Measurements from ENCODE around the gene AHDC1.

AHDC1 gene

DNA sequence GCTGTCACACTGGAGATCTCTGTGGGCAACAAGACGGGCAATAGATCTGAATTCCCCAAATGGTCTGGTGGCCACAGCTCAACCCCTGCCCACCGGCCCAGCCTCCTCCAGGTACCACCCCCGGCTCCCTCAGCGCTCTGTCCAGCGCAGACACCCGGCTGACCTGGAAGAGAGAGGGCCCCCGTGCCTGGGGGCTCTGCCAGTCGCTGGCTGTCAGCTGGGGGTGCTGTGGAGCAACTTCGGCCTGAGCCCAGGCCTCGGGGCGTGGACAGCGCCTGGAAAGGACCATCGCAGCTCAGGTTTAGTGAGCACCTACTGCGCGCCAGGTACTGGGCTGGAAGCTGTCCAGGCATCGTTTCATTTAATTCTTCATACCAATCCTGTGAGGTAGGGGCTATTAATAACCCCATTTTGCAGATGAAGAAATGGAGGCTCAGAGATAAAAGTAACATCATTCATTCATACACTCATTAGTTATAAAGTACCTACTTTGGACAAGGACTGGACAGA is 51.0 kb downstream of the AHDC1 start:
- Histone ChIP-seq H3K27me3 (no peaks in the 10 kb centered on the region), H3K9me3 (no peaks in the 10 kb centered on the region), H3K4me3 (ENCODE audit: low read depth, low read length) (no peak overlapping the region), H3K4me1 (peaks cover 4% of the 10 kb centered on the region; the same call in 1 of the 2 replicates), H3K36me3 (peaks cover 11% of the 10 kb centered on the region)
- TF ChIP-seq, protein P1, sequence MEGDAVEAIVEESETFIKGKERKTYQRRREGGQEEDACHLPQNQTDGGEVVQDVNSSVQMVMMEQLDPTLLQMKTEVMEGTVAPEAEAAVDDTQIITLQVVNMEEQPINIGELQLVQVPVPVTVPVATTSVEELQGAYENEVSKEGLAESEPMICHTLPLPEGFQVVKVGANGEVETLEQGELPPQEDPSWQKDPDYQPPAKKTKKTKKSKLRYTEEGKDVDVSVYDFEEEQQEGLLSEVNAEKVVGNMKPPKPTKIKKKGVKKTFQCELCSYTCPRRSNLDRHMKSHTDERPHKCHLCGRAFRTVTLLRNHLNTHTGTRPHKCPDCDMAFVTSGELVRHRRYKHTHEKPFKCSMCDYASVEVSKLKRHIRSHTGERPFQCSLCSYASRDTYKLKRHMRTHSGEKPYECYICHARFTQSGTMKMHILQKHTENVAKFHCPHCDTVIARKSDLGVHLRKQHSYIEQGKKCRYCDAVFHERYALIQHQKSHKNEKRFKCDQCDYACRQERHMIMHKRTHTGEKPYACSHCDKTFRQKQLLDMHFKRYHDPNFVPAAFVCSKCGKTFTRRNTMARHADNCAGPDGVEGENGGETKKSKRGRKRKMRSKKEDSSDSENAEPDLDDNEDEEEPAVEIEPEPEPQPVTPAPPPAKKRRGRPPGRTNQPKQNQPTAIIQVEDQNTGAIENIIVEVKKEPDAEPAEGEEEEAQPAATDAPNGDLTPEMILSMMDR (IDR thresholded peaks at IDR 0.05; ENCODE audit: low read depth, low read length) = no peak
- no peak for DNase-seq

DNA sequence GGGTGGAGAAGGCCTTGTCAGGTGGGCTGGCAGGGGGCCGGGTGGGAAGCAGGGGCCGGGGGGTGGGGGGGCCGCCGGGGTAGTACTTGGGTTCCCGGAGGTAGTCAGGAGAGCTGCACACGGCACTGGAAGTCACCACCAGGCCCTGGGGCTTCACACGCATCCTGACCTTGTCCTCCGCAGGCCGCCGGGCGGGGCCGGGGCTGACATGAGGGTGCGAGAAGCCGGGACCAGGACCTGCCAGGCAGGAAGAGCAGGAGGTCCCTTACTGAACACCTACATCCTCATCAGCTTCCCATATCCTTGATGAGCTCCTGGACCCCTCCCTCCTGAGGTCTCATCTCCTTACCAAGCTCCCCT is 52.0 kb downstream of the AHDC1 start:
- H3K4me3 ChIP-seq (ENCODE audit: low read depth, low read length) = no peak overlapping the region
- DNase-seq = no peak
- H3K4me1 ChIP-seq = peaks cover 4% of the 10 kb centered on the region; the same call in 1 of the 2 replicates
- H3K27me3 ChIP-seq = no peaks in the 10 kb centered on the region
- TF ChIP-seq, protein P1 (IDR thresholded peaks at IDR 0.05; ENCODE audit: low read depth, low read length) = no peak
- peaks cover 11% of the 10 kb centered on the region for H3K36me3 ChIP-seq
- no peaks in the 10 kb centered on the region for H3K9me3 ChIP-seq

DNA sequence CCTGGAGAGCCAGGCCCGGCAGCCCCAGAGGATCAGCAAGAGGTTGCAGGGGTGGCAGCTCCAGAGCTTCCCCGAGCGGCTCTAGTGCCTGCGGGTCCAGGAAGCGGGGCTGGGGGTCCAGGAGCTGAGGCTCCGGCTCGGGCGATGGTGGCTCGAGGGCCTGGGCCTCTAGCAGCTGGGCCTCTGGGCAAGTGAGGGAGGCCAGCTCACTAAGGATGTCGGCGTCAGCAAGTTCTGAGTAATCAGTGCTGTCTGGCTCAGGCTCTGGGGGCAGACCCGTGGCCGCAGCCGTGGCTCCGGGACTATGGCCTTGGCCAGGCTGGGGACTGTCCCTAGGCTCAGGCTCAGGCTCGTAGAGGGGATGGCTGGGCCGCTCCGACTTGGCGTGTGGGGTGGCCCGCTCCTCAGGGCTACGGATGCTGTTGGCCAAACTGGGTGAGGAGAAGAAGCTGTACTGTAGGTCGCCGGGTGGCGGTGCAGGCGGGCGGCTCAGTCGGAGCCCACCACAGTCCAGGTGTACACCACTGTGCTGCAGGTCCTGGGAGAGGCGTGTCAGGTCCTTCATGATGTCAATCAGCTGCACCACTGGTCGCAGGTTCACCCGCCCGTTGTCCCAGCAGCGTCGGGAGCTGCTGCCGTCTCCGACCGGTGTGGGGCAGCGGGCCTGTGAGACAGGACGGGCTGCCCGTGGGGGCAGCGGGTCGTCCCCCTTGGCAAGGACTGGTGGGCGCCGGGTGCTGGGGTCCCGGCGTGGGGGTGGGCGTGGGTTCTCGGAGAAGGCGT is 52.6 kb downstream of the AHDC1 start:
- no peaks in the 10 kb centered on the region for H3K27me3 ChIP-seq
- H3K36me3 ChIP-seq = peaks cover 11% of the 10 kb centered on the region
- peaks cover 2% of the 10 kb centered on the region; the same call in 1 of the 2 replicates for H3K4me1 ChIP-seq
- H3K4me3 ChIP-seq (ENCODE audit: low read depth, low read length) = no peak overlapping the region
- TF ChIP-seq, protein P1 (IDR thresholded peaks at IDR 0.05; ENCODE audit: low read depth, low read length) = no peak
- no peak for DNase-seq
- H3K9me3 ChIP-seq = no peaks in the 10 kb centered on the region

DNA sequence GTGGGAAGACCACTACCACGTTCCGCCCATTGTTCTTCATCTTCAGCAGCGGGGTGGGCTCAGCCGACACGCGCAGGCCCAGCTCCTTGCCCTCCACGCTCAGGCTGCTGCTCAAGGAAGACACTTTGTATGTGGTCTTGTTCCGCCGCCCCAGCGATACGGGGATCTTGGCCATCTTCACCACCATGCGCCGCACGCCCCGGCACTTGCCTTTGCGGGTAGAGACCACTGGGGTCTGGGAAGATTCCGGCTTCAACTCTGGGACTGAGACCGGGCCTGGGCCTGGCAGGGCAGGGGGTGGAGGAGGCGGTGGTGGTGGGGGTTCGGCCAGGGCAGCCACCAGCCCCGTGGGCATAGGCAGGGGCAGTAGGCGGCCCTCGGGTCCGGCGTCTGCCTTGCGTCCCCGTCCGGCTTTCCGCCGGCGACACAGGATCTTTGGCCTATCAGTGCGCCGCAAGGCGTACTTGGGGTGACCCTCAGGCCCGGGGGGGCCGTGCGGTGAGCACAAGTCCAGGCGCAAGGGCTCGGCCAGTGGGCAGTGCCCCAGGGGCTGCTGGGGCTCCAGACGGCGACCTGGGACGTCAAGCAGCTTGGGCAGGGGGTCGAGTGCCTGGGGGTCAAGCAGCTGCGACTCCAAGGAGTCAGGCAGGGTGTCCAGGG is 53.3 kb downstream of the AHDC1 start:
- Histone ChIP-seq H3K36me3 (peaks cover 11% of the 10 kb centered on the region), H3K4me3 (ENCODE audit: low read depth, low read length) (no peak overlapping the region), H3K4me1 (no peaks in the 10 kb centered on the region), H3K27me3 (no peaks in the 10 kb centered on the region), H3K9me3 (no peaks in the 10 kb centered on the region)
- TF ChIP-seq, protein P1 (IDR thresholded peaks at IDR 0.05; ENCODE audit: low read depth, low read length) = no peak
- no peak for DNase-seq

DNA sequence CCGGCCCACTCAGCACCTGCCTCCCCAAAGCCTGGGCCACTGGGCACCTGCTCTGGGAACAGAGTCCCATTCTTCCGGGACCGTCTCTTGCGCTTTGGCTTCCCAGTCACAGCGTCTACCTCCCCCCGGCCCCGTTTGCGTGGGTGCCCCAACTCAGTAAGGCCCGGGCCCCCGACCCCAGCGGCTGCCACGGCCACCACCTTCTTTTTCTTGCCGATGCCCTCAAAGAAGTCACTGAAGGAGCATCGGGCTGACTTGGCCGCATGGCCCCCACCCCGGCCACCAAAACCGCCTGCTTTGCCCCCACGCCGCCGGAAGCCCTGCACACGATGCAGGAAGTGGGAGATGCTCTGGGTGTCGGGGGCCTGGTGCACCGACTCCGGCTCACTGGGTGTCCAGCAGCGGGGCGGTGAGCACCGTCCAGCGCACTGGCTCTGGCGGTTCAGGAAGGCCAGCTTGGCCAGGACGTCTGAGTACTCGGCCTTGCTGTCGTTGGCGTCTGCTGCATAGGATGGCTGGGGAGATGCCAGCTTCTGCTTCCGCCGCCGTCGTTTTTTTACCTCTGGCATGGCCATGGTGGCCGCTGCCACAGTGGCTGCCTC is 54.0 kb downstream of the AHDC1 start:
- peaks cover 11% of the 10 kb centered on the region for H3K36me3 ChIP-seq

More for the DNA sequence above, 54.0 kb downstream of the AHDC1 start:
- Histone ChIP-seq H3K4me1 (no peaks in the 10 kb centered on the region), H3K4me3 (ENCODE audit: low read depth, low read length) (no peak overlapping the region), H3K9me3 (no peaks in the 10 kb centered on the region), H3K27me3 (no peaks in the 10 kb centered on the region)
- TF ChIP-seq, protein P1 (IDR thresholded peaks at IDR 0.05; ENCODE audit: low read depth, low read length) = no peak
- no peak for DNase-seq

All from BE2C (cell line).